Measurements from ENCODE around the gene RHOF.
"Not testable (repeated sequence)": the region's sequence is repeated elsewhere in the genome, so short reads cannot be mapped to it uniquely, and the experiment has no call there.

RHOF gene

DNA sequence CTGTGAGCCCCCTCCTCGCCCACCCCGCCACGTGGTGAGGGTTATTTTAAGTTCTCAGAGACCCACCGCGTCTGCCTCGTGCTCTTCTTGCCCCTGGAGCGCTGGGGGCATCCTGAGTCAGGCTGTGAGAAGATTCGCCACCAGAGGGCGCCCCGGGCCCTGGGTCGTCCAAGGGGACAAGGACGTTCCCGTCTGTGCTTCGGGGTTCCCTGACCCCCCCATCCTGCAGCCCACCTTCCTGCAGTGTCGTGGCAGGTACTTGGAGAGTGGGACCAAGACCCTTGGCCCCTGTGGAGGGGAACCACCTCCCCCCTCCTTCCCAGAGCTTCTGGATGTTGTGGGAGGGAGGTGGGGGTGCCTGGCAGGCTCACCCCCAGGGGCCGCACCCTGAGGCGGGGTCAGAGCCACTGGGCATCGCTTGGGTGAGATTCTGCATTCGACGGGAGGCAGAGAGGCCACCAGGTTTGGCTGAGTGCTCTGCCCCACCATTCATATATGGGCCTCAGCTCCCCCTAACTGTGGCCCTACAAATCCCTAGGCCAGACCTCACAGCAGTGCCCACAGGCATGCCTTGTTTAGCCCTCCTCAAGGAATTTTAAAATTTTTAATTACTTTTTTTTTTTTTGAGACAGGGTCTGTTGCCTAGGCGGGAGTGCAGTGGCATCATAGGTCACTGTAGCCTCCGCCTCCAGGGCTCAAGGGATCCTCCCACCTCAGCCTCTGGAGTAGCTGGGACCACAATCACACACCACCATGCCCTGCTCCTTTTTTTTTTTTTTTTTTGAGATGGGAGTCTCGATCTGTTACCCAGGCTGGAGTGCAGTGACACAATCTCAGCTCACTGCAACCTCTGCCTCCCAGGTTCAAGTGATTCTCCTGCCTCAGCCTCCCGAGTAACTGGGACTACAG lies 17.0 kb downstream of the RHOF start:
- no peak for DNase-seq (ENCODE audit: low read depth, low spot score)

DNA sequence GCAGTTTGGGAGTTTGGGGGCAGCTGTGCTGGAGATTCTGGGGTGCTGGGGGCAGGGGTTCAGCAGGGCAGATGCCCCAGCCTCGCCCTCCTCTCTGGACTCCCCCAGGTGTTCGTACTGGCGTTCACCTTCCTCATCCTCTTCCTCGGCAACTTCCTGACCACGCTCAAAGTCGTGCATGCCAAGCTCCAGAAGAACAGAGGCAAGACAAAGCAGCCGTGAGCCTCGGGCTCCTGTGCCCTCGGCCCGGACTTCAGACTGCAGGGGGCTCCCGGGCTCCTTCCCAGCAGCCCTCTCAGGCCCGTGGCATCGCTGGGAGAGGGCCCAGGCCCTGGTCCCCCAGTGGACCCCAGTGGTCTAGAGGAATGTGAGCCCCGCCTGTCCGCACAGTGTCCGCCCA lies 18.0 kb downstream of the RHOF start:
- no peak for DNase-seq (ENCODE audit: low read depth, low spot score)

DNA sequence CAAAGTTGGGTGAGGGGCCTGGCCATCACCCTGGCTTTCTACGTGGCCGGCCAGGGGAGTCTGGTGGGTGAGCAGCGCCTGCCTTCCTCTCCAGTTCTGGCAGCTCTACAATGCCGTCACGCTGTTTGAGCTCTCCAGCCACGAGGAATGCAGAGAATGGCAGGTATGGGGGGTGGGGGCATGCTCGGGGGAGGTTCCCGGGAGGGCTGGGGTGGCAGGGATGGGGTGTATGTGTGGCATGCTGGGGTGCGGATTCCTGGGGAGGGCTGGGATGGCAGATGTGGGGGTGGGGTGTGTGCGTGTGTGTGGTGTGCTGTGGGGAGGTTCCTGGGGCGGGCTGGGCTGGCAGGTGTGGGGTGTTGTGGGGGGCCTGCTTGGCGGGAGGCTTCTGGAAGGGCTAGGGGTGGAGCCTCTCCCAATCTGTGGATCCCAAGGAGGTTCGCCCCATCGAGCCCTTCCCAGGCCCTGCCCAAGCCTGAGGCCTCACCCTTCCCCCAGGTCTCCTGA lies 18.5 kb downstream of the RHOF start:
- no peak for DNase-seq (ENCODE audit: low read depth, low spot score)

DNA sequence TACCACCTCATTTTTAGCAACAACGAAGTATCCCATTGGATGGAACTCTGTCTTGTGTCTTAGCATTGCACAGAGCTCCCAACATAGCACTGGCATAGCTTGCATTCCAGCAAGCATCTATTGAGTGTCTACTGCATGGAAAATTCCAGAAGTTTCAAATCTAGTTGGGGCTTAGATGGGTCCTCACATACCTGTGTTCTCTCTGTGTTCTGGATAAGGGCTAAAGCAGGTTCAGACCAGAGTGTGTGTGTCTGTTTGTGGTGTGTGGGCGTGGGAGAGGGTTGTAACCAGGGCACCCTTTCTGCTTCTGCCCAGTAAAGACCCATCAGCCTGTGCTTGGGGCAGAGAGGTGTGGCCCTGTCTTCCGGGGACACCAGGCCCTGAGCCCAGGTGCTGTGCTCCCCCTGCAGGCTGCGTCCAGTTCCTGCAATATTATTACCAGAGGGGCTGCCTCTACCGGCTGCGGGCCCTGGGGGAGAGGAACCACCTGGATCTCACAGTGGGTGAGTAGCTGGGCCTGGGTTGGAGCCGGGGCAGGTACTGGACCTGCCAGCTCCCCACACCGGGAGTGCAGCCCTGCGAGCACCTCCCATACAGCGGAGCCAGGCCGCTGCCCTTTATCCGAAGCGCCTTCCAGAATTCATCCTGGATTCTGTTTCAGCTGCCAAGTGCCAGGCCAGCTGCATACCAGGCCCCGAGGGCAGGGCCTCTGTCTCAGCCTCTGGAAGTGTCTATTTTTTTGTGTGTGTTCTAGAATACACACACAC lies 20.3 kb downstream of the RHOF start:
- no peak for DNase-seq (ENCODE audit: low read depth, low spot score)

DNA sequence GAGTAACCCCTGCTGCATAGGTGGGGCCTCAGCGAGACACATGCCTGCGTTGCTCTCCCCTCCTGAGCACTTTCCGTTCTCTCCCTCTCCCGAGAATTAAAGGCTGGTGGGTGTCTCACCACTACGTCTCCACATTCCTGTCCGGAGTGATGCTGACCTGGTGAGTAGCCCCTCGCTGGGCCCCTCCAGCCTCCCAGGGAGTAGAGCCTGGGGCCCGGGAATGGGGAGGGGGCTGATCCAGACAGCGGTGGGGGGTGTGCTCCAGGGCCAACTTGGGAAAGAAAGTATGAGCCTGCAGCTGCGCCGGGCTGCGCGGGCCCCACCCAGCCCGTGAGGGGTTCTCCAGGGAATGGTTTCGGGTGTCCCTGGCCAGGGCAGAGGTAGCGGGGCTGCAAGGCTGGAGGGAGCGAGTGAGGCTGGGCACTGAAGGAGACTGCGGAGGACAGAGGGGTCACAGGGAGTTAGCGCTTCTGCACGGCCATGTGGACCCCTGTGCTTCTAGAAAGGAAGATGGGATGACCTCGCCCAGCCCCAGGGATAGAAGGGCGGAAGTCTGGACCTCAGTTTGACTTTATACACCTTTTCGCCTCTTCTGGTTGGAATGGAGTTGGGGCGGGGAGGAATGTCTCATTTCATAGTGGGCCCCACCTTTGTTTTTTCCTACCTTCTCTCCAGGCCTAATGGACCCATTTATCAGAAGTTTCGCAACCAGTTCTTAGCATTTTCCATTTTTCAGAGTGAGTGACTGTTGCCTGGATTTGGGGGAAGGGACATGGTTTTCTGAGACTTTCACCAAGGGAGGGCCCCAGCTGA lies 22.5 kb downstream of the RHOF start:
- no peak for DNase-seq (ENCODE audit: low read depth, low spot score)

DNA sequence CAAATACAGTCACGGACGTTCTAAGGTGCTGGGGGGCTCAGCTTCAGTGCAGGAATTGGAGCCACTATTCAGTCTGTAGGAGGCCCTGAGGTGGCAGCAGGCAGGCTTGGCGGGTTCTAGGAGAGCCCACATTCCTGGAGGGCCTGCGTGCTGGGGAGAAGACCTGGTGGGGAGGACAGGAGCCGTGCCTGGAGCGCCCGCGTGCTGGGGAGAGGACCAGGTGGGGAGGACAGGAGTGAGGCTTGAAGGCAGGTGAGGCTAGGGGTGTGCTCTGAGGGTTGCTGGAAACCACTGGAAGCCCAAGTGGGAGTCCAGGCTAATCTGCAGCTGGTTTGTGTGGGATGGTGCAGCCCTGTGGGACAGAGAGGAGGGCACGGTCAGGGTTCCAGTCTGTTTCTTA lies 23.1 kb downstream of the RHOF start:
- DNase-seq (ENCODE audit: low read depth, low spot score) = no peak

DNA sequence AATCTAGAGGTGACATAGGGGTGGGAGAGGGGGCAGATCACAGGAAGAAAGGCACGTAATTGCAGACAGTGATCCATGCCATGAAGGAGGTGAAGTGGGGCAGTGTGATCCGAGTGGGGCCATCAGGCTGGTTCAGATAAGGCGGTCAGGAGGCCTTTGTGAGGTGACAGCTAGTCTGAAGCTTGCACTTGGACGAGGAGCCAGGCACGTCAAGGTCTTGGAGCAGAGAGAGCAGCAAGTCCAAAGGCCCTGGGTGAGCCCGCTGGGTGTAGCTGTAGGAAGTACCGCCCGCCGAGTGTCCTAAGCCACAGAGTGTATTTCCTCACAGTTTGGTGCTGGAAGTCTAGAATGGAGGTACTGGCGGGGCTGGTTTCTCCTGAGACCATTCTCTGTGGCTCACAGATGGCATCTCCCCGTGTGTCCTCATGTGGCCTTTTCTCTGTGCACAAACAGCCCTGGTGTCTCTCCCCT lies 23.6 kb downstream of the RHOF start:
- no peak for DNase-seq (ENCODE audit: low read depth, low spot score)

DNA sequence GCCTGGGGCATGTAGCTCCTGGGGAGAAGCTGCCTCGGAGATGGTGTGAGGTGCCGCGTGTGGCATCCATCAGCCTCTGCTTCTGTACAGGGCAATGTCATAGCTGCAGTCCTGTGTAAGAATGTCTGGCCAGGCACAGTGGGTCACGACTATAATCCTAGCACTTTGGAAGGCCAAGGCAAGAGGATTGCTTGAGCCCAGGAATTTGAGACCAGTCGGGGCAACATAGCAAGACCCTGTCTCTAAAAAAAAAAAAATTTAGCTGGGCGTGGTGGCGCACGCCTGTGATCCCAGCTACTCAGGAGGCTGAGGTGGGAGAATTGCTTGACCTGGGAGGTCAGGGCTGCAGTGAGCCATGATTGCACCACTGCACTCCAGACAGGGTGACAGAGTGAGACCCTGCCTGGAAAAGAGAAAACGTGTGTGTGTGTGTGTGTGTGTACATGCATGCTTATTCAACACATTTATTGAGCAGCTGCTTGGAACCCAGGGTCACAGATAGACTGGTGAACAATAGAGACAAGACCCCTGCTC lies 24.1 kb downstream of the RHOF start:
- no peak for DNase-seq (ENCODE audit: low read depth, low spot score)

DNA sequence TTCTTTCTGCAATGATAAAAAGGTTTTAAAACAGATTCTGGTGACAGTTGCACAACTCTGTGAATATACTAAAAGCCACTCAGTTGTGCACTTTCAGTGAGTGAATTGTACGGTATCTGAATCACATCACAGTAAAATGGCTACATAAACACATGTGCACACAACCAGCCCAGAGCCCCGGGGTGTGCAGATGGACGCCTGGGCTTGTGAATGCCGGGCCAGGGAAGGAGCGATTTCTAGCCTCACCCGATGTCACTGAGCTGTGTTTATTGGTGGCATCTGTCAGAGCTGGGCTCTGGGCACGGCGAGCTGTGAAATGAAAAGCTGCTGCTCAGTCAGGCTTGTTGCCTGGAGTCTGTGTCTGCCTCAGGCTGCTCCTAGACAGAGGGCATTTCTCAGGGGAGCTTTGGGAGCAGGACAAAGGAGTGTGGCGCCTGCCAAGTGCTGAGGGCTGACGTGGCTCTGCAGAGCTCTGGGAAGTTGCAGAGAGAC lies 25.9 kb downstream of the RHOF start:
- no peak for DNase-seq (ENCODE audit: low read depth, low spot score)

DNA sequence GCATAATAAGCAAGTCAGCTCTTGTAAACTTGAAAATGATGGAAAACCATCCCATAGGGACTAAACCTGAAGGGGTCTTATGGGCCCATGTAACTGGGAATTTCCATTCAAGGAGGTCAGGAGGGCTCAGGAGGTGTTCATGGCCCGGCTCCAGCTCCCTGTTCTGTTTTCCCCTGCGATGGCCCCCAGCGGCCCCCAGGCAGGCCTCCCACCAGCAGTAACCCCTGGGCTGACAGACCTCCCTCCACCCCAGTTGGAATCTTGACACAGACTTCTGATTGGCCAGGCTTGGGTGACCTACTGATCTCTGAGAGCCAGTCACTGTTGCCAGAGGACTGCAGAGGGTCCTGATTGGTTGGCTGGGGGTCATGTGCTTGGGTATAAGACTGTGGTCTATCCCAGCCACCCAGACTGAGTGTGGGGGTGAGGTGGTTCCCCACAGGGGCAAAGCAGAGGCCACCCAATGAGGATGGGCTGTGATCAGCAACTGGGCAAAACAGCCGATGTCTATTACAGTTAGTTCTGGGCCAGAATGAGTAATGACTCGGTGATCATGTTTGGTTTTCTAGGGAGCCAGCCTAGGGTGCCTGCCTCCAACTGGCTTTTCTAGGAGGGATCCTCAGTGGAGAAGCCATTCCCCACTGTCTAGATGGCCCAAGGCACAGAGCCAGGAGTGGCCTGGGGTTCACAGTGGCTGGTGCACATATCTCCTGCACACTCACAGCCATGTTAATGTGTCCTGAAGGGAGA lies 27.0 kb downstream of the RHOF start:
- no peak for DNase-seq (ENCODE audit: low read depth, low spot score)

DNA sequence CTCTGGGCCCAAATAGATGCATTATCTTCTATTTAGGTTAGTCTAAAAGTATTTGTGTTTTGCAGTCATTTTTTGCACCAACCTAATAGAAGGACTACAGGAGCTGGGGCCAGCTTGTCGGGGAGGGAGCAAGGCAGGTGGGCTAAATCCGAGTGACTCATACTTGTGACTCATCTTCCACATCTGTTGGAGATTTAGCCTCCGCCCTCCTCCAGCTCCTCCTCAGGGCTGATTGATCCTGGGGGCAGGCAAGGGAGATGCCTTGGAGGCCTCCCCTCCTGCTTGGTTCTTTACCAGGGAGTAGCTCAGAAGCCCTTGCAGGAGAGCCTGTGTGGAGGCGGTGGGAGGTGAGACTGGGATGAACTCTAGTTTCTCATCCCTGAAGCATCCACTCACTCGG lies 27.9 kb downstream of the RHOF start:
- peak; percentile 82 for DNase-seq (ENCODE audit: low read depth, low spot score)

DNA sequence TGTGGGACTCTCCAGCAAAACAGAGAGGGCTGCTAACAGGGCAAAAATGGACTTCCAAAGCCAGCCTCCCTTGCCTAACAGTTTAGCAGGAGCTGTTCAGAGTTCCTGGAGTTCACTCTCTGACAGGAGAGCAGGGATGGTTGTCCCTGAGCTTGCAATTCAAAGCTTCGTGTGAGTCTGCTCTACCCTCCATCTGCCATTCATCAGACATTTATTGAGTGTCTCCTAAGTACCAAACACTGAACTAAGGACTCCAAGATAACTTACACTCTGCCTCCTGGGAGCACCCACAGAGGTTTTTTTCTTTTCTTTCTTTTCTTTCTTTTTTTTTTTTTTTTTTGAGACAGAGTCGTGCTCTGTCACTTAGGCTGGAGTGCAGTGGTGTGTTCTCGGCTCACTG lies 28.7 kb downstream of the RHOF start:
- no peak for DNase-seq (ENCODE audit: low read depth, low spot score)

DNA sequence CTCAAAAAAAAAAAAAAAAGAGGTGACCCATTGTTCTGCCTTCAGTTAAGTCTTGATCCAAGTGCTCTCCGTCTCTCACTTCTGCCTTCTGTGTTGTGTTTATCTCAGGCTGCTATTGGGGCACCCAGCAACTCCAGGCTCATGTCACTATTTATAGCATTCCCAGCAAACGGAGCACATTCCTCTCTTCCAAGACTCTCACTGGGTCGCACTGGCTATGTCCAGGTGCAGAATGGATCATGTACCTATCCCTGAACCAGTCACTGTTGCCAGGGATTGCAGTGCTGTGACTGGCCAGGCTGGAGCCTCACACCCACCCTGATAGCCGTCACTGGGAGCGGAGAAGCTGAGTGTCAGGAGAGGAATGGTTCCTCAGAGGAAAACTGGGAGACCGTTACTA lies 31.2 kb downstream of the RHOF start:
- no peak for DNase-seq (ENCODE audit: low read depth, low spot score)

DNA sequence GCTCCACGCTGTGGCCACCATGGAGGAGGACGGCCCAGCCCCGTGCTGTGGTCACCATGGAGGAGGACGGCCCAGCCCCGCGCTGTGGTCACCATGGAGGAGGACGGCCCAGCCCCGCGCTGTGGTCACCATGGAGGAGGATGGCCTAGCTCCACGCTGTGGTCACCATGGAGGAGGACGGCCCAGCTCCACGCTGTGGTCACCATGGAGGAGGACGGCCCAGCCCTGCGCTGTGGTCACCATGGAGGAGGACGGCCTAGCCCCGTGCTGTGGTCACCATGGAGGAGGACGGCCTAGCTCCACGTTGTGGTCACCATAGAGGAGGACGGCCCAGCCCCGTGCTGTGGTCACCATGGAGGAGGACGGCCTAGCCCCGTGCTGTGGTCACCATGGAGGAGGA lies 35.0 kb downstream of the RHOF start:
- not testable (repeated sequence) for DNase-seq (ENCODE audit: low read depth, low spot score)

DNA sequence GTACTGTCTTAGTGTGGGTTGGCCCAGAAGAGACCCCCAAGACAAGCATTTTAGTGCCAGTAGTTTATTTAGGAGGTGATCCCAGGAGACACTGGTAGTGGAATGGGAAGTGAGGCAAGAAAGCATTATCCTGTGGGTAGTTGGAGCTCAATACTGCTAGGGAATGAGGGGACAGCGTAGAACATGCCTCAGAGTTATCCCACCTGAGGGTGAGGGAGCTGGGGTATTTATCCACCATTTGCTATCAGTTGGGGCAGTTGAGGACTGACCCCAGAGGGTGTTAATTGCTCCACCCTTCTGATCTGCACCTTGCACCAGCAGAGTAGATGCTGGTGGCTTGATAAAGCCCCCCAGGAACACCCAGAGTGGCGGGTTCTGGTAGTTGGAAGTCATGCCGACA lies 37.9 kb downstream of the RHOF start:
- no peak for DNase-seq (ENCODE audit: low read depth, low spot score)

DNA sequence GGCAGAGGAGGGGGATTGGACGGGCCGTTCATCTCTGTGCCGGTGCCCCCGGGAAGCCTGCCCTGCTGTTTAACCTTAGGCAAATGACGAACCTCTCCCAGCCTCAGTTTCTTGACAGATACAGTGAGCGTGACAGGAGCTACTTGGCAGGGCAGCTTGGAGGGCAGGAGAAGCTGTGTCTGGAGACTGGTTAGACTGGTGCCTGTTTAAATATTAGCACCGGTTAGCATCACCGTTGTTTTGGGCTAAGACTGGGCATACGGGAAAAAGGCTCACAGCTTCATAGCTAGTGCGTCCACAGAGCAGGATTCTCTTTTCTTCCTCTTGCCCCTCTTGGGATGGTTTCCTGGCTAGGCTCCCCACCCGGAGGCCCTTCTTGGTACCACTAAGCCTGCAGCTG lies 38.7 kb downstream of the RHOF start:
- no peak for DNase-seq (ENCODE audit: low read depth, low spot score)

DNA sequence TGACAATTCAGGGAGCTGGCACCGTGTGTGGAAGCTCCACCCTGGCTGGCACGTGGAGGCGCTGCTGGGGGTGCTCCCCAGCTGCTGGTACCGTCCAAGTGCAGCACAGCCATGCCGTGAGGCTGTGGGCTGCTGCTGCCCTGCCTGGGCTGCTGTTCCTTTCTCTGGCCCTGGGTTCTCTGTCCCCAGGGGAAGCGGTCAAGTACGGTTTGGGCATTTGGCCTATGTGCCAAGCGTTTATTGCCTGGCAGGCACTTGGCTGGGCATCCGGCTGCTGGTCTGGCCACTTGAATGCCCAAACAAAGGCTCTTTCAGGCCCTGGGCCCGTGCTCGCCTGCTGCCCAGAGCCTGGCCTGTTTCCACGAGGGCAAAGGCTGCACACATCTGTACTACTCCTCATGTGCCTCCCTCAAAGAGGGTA lies 39.6 kb downstream of the RHOF start:
- no peak for DNase-seq (ENCODE audit: low read depth, low spot score)

DNA sequence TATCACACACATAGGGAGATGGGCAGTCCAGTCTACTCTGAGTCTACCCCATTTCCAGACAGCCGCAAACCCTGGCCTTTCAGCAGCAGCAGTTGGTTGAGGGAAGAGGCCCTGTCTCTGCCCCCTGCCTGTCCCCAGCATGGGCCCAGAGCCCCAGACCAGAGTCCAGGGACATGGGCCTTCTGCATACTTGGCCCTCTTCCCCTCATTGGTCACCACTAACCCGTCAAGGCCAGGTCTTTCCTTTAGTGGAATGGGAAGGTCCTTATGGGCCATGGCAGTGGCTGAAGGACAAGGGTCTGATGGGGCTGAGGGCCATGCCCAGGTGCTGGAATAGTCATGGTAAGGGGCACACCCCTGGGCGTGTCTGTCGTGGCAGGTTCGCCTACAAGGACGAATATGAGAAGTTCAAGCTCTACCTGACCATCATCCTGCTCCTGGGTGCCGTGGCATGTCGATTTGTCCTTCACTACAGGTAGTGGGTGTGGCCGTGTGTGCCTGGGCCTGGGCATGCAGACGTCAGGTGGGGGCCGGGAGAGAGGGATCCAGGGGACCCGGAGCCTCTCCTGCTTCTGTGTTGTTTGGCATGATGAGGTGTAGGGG lies 41.6 kb downstream of the RHOF start:
- DNase-seq (ENCODE audit: low read depth, low spot score) = no peak

DNA sequence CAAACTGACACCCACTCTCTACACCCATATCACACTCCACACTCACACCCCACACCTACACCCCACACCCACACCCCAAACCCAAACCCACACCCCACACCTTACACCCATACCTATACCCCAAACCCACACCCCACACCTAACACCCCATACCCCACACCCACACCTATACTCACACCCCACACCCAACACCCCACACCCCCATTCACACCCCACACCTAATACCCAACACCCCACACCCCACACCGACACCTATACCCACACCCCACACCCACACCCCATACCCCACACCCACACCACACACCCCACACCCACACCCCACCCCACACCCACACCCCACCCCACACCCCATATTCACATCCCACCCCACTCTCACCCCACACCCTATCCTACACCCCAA lies 42.5 kb downstream of the RHOF start:
- DNase-seq (ENCODE audit: low read depth, low spot score) = no peak

DNA sequence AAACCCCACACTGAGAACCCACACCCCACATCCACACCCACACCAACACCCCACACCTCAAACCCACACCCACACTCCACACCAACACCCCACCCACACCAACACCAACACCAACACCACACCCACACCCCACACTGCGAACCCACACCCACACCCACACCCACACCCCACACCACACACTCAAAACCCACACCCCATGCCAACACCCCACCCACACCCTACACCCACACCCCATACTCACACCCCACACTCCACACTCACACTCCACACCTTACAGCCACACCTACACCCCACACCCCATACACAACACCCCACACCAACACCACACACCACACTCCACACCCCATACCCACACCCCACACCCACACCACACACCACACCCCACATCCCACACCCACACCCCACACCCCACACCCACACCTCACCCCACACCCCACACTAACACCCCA lies 43.0 kb downstream of the RHOF start:
- no peak for DNase-seq (ENCODE audit: low read depth, low spot score)
